H9 (cell line): ENCODE results near the gene NPAS1. TPM values are rescaled to one million over a fixed set of nuclear protein-coding genes. Genes with fewer than 3 reads are reported as not detected.

Experiments used
- DNase-seq: peaks from one replicate; pipeline ENCODE4 v3.0.0-alpha.2; 2017
- H2AFZ ChIP-seq: one replicate; pipeline ENCODE4 v1.6.1; 2013; ENCODE audit warnings: mild to moderate bottlenecking, low read length, control low read depth, moderate library complexity
- H2AK5ac ChIP-seq: 2 replicates; pipeline ENCODE4 v1.6.1; 2013; ENCODE audit warnings: low read length, control low read depth, mixed read lengths; ENCODE audit not compliant: insufficient read length
- H2BK120ac ChIP-seq: one replicate; pipeline ENCODE4 v1.6.1; 2013; ENCODE audit warnings: low read depth, mild to moderate bottlenecking, low read length, control low read depth, inconsistent platforms; ENCODE audit not compliant: poor library complexity, severe bottlenecking
- H2BK12ac ChIP-seq: 2 replicates; pipeline ENCODE4 v1.6.1; 2013; ENCODE audit warnings: low read length, control low read depth, mixed read lengths, low read depth; ENCODE audit not compliant: insufficient read length
- H2BK15ac ChIP-seq: 2 replicates; pipeline ENCODE4 v1.6.1; 2013; ENCODE audit warnings: low read depth, low read length, control low read depth
- H2BK20ac ChIP-seq: one replicate; pipeline ENCODE4 v1.6.1; 2013; ENCODE audit warnings: low read depth, mild to moderate bottlenecking, low read length, control low read depth, inconsistent platforms; ENCODE audit not compliant: poor library complexity, severe bottlenecking
- H2BK5ac ChIP-seq: 2 replicates; pipeline ENCODE4 v1.6.1; 2013; ENCODE audit warnings: low read length, control low read depth, mixed read lengths; ENCODE audit not compliant: insufficient read length
- H3K14ac ChIP-seq: 2 replicates; pipeline ENCODE4 v1.6.1; 2013; ENCODE audit warnings: low read length, control low read depth; ENCODE audit not compliant: insufficient read depth
- H3K18ac ChIP-seq: 2 replicates; pipeline ENCODE4 v1.6.1; 2013; ENCODE audit warnings: low read depth, mild to moderate bottlenecking, mixed read lengths, low read length, control low read depth; ENCODE audit not compliant: insufficient read length
- H3K23ac ChIP-seq: 2 replicates; pipeline ENCODE4 v1.6.1; 2013; ENCODE audit warnings: low read length, control low read depth, mixed read lengths, low read depth; ENCODE audit not compliant: insufficient read length
- H3K23me2 ChIP-seq: 2 replicates; pipeline ENCODE4 v1.6.1; 2013; ENCODE audit warnings: low read depth, mild to moderate bottlenecking, mixed read lengths, low read length, control low read depth; ENCODE audit not compliant: insufficient read length, poor library complexity, severe bottlenecking
- H3K27ac ChIP-seq: 2 replicates; pipeline ENCODE4 v1.5.1; 2013; ENCODE audit warnings: low read length, control low read depth, mixed read lengths, low read depth; ENCODE audit not compliant: insufficient read length
- H3K27me3 ChIP-seq: 2 replicates; pipeline ENCODE4 v1.6.1; 2013; ENCODE audit warnings: low read length, control low read depth, inconsistent platforms; ENCODE audit not compliant: insufficient read depth
- H3K4ac ChIP-seq: 2 replicates; pipeline ENCODE4 v1.6.1; 2013; ENCODE audit warnings: low read depth, mild to moderate bottlenecking, control low read depth, inconsistent platforms, low read length, moderate library complexity
- H3K4me1 ChIP-seq: 2 replicates; pipeline ENCODE4 v1.6.1; 2013; ENCODE audit warnings: low read length, control low read depth, inconsistent platforms; ENCODE audit not compliant: insufficient read depth
- H3K4me2 ChIP-seq: 2 replicates; pipeline ENCODE4 v1.6.1; 2013; ENCODE audit warnings: low read length, control low read depth, mixed read lengths; ENCODE audit not compliant: insufficient read length, insufficient read depth
- H3K56ac ChIP-seq: 2 replicates; pipeline ENCODE4 v1.6.1; 2013; ENCODE audit warnings: low read depth, mild to moderate bottlenecking, mixed read lengths, low read length, control low read depth; ENCODE audit not compliant: insufficient read length
- H3K79me1 ChIP-seq: 2 replicates; pipeline ENCODE4 v1.6.1; 2013; ENCODE audit warnings: low read depth, mild to moderate bottlenecking, moderate library complexity, low read length, control low read depth, inconsistent platforms; ENCODE audit not compliant: insufficient read depth, poor library complexity, severe bottlenecking
- H3K79me2 ChIP-seq: 2 replicates; pipeline ENCODE4 v1.6.1; 2013; ENCODE audit warnings: low read length, control low read depth, inconsistent platforms; ENCODE audit not compliant: insufficient read depth
- H3K9ac ChIP-seq: 2 replicates; pipeline ENCODE4 v1.6.1; 2013; ENCODE audit warnings: low read length, control low read depth, mixed read lengths; ENCODE audit not compliant: insufficient read length; ENCODE audit errors: extremely low read depth
- H3K9me3 ChIP-seq: one replicate; pipeline ENCODE4 v1.6.1; 2013; ENCODE audit warnings: low read depth, low read length, inconsistent platforms; ENCODE audit not compliant: control insufficient read depth
- H3T11ph ChIP-seq: one replicate; pipeline ENCODE4 v1.6.1; 2013; ENCODE audit warnings: mild to moderate bottlenecking, low read length, control low read depth, inconsistent platforms
- H4K20me1 ChIP-seq: one replicate; pipeline ENCODE4 v1.6.1; 2013; ENCODE audit not compliant: control insufficient read depth, insufficient read length, insufficient read depth
- H4K5ac ChIP-seq: 2 replicates; pipeline ENCODE4 v1.6.1; 2013; ENCODE audit warnings: low read depth, mild to moderate bottlenecking, mixed read lengths, low read length, control low read depth; ENCODE audit not compliant: insufficient read length
- H4K8ac ChIP-seq: replicated peaks from 2 replicates; pipeline ENCODE4 v1.6.1; 2013; ENCODE audit warnings: low read length, control low read depth, mixed read lengths, low read depth; ENCODE audit not compliant: insufficient read length
- H4K91ac ChIP-seq: 2 replicates; pipeline ENCODE4 v1.6.1; 2013; ENCODE audit warnings: low read depth, mild to moderate bottlenecking, moderate library complexity, mixed read lengths, low read length, control low read depth; ENCODE audit not compliant: insufficient read length
- H3K27ac Mint-ChIP-seq, 3 experiments: 2 replicates in 2 of 3; 3 replicates in 1 of 3; pipeline ENCODE4 v1.8.0; 2020 to 2021; ENCODE audit warnings: mixed read lengths in 3 of 3, mild to moderate bottlenecking in 1 of 3, moderate library complexity in 1 of 3
- H3K27me3 Mint-ChIP-seq: 2 replicates; pipeline ENCODE4 v1.8.0; 2021; ENCODE audit warnings: low read depth, mild to moderate bottlenecking, moderate library complexity, mixed read lengths
- H3K36me3 Mint-ChIP-seq, 3 experiments: 2 replicates in 2 of 3; 3 replicates in 1 of 3; pipeline ENCODE4 v1.8.0; 2020 to 2021; ENCODE audit warnings: low read depth in 3 of 3, mixed read lengths in 3 of 3; ENCODE audit not compliant: insufficient read depth in 1 of 3
- H3K4me1 Mint-ChIP-seq, 2 experiments: 2 replicates each; pipeline ENCODE4 v1.8.0; 2020; ENCODE audit warnings: mixed read lengths in 2 of 2
- H3K4me3 Mint-ChIP-seq, 2 experiments: 2 replicates in 1 of 2; 3 replicates in 1 of 2; pipeline ENCODE4 v1.8.0; 2020 to 2021; ENCODE audit warnings: mild to moderate bottlenecking in 2 of 2, mixed read lengths in 2 of 2, moderate library complexity in 1 of 2
- H3K9me3 Mint-ChIP-seq, 2 experiments: 2 replicates in 1 of 2; 3 replicates in 1 of 2; pipeline ENCODE4 v1.8.0; 2020; ENCODE audit warnings: mild to moderate bottlenecking in 2 of 2, mixed read lengths in 2 of 2, moderate library complexity in 1 of 2
- CTCF ChIP-seq: fragments of 200-600 bp; sonication (generic); conservative IDR thresholded peaks from 3 replicates; pipeline ENCODE4 v1.8.0; 2021; ENCODE audit warnings: antibody characterized with exemption, mild to moderate bottlenecking
- WGBS: extraction: QIAGEN DNeasy Blood & Tissue Kit; methylation state at CpG from one replicate; pipeline ENCODE4 v1.1.7; 2013; ENCODE audit warnings: missing lambda C conversion rate, low lambda C conversion rate, mixed read lengths; ENCODE audit not compliant: insufficient read length; ENCODE audit errors: extremely low coverage; 5-methylcytosine and 5-hydroxymethylcytosine counted together
- total RNA-seq: library from RNA; stranded (reverse); gene quantifications from 2 replicates; pipeline ENCODE4 v1.2.1, GENCODE V29; 2021

Gene NPAS1
- total RNA-seq, 1 experiment from 2014 or later = 17.8 TPM

GRCh38 chr19:46990991-46991676, 28.5 kb upstream of the NPAS1 start:
- Histone ChIP-seq H3K56ac (no peak overlapping the region), H2BK15ac (no peak overlapping the region), H3K79me1 (no peaks in the 10 kb centered on the region), H2BK5ac (no peak overlapping the region), H3K18ac (no peak overlapping the region), H3K23ac (no peak overlapping the region), H2AK5ac (no peak overlapping the region), H3K9ac (no peak overlapping the region), H3K4ac (no peak overlapping the region), H3K79me2 (no peaks in the 10 kb centered on the region), H2BK20ac (no peak overlapping the region), H4K20me1 (no peaks in the 10 kb centered on the region), H4K8ac (no peak overlapping the region), H3K4me2 (no peak overlapping the region), H4K91ac (no peak overlapping the region), H3K27ac (no peak overlapping the region), H2BK12ac (no peak overlapping the region), H2AFZ (no peak overlapping the region), H3K4me1 (no peaks in the 10 kb centered on the region), H3K27me3 (no peaks in the 10 kb centered on the region), H3K23me2 (no peaks in the 10 kb centered on the region), H2BK120ac (no peak overlapping the region), H3K14ac (no peak overlapping the region), H3T11ph (no peak overlapping the region), H3K9me3 (no peaks in the 10 kb centered on the region), H4K5ac (no peak overlapping the region)
- Mint-ChIP-seq H3K27ac (peak overlapping the region; percentile 95 to 96 (median 96)), H3K4me1 (peaks cover 9% of the 10 kb centered on the region in 2 experiments), H3K27me3 (no peaks in the 10 kb centered on the region; the same call in 1 of the 2 replicates), H3K9me3 (no peaks in the 10 kb centered on the region), H3K36me3 (peaks cover 16 to 38% (median 37%) of the 10 kb centered on the region in 3 experiments; a peak in 6 of 7 replicates), H3K4me3 (no peak overlapping the region; a peak in 1 of 5 replicates)
- peak; percentile 86 for DNase-seq
- TF ChIP-seq CTCF = peak; percentile 89
- no CpG with 5 or more reads among the region's 19 CpGs for WGBS
